Testis (tissue), 2 donors: Measurements from ENCODE around the gene SCARB2.

Experiments used
- CTCF ChIP-seq, 3 experiments: fragments of 450-650 bp in 2 of 3; fragments of 200-600 bp in 1 of 3; sonication (generic) in 1 of 3; IDR thresholded peaks; one replicate each; pipeline ENCODE4 v1.5.1; 2016 to 2019; ENCODE audit warnings: antibody characterized with exemption in 3 of 3, mild to moderate bottlenecking in 2 of 3, moderate library complexity in 1 of 3
- POLR2A ChIP-seq: fragments of 450-650 bp; IDR thresholded peaks from one replicate; pipeline ENCODE4 v1.6.1; 2017; ENCODE audit warnings: antibody characterized with exemption, mild to moderate bottlenecking, moderate library complexity

GRCh38 chr4:76256032-76256431 lies 42.4 kb upstream of the SCARB2 start:
- no peak for TF ChIP-seq POLR2A
- TF ChIP-seq CTCF (IDR thresholded peaks at IDR 0.05): no peak
